ENCODE results near the gene OR13A1.
"Not testable (repeated sequence)": the region's sequence is repeated elsewhere in the genome, so short reads cannot be mapped to it uniquely, and the experiment has no call there.

Gene OR13A1, protein sequence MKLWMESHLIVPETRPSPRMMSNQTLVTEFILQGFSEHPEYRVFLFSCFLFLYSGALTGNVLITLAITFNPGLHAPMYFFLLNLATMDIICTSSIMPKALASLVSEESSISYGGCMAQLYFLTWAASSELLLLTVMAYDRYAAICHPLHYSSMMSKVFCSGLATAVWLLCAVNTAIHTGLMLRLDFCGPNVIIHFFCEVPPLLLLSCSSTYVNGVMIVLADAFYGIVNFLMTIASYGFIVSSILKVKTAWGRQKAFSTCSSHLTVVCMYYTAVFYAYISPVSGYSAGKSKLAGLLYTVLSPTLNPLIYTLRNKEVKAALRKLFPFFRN

DNA sequence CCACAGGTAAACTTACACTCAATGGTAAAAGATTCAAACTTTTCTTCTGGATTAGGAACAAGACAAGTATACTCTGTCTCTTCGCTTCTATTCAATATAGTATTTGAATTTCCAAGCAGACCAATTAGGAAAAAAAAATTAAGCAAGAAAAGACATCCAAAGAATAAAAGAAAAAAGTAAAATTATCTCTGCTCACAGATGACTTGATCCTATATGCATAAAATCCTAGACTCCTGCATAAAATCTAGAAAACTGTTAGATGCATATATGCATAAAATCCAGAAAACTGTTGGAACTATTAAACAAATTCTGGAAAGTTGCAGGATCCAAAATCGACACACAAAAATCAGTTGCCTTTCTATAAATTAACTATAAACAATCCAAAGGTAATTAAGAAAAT is at the start of gene OR13A1:
Gene OR13A1, minus strand, starts transcription at position 101 of the 400 bp plus-strand sequence. CDS start 11,186 bp downstream, outside the sequence.
- DNase-seq (ENCODE audit: low spot score): no peak

DNA sequence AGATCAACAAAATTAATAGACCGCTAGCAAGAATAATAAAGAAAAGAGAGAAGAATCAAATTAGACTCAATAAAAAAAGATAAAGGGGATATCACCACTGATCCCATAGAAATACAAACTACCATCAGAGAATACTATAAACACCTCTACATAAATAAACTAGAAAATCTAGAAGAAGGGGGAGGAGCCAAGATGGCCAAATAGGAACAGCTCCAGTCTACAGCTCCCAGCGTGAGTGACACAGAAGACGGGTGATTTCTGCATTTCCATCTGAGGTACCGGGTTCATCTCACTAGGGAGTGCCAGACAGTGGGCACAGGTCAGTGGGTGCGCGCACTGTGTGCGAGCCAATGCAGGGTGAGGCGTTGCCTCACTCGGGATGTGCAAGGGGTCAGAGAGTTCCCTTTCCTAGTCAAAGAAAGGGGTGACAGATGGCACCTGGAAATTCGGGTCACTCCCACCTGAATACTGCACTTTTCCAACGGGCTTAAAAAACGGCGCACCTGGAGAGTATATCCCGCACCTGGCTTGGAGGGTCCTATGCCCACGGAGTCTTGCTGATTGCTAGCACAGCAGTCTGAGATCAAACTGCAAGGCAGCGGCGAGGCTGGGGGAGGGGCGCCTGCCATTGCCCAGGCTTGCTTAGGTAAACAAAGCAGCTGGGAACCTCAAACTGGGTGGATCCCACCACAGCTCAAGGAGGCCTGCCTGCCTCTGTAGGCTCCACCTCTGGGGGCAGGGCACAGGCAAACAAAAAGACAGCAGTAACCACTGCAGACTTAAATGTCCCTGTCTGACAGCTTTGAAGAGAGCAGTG is 46.8 kb upstream of the OR13A1 start:
- DNase-seq (ENCODE audit: low spot score): peak; percentile 18

DNA sequence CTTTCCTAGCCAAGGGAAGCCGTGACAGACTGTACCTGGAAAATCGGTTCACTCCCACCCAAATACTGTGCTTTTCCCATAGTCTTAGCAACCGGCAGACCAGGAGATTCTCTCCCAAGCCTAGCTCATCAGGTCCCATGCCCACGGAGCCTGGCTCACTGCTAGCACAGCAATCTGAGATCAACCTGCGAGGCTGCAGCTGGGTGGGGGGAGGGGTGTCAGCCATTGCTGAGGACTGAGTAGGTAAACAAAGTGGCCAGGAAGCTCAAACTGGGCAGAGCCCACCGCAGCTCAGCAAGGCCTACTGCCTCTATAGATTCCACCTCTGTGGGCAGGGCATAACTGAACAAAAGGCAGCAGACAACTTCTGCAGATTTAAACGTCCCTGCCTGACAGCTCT is 43.6 kb upstream of the OR13A1 start:
- not testable (repeated sequence) for DNase-seq (ENCODE audit: low spot score)

DNA sequence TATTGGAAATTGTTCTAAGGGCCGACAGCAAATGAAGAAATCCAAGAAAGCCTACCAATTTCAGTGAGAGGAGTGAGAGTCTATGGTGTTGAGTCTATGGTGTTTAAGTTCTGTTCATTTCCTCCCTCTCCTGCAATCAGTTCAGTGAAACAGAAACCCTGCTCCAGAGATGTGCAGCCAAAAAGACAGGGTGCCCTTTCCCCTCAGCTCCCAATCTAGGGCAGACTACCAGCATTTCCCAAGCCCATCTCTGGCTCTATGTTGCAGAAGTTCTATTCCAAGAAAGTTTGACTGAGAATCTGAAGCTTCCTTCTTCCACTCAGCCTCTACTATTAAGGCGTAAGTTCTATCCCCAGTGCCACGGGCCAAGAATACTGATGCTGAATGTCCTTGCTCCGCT is 40.1 kb upstream of the OR13A1 start:
- DNase-seq (ENCODE audit: low spot score): no peak

DNA sequence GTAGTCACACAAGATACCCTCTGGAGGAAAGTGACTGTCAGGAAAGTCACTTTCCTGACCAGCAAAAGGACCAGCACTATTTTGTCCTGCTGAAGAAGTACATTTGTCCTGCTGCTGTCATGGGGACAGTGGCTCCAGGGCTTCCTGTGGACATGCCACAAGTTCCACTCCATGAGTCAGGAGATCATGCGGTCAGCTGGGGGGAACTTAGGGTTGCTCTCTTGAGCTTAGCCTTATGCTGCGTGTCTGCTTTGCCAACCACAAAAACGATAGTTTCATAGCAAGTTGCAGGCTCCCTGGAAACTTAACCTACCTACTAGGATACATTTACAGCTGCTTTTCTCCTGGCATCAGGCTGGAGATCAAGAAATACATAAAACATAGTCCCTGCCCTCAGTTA is 38.9 kb upstream of the OR13A1 start:
- no peak for DNase-seq (ENCODE audit: low spot score)

DNA sequence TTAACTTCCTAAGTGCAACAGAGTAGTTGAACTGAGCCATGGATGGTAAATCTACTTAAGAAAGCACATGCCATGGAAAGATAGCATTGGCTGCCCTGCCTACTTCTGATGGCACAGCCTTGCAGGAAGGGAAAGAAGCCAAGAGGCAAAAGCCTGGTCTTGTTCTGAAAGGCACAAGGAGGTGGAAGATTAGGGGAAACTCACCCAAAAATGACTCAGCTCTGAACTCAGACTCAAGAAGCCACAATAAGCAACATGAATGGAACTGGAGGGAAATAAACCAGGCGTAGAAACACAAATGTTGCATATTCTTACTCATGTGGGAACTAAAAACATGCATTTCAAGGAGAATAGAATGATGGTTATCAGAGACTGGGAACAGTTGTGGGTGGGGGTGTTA is 37.8 kb upstream of the OR13A1 start:
- no peak for DNase-seq (ENCODE audit: low spot score)

DNA sequence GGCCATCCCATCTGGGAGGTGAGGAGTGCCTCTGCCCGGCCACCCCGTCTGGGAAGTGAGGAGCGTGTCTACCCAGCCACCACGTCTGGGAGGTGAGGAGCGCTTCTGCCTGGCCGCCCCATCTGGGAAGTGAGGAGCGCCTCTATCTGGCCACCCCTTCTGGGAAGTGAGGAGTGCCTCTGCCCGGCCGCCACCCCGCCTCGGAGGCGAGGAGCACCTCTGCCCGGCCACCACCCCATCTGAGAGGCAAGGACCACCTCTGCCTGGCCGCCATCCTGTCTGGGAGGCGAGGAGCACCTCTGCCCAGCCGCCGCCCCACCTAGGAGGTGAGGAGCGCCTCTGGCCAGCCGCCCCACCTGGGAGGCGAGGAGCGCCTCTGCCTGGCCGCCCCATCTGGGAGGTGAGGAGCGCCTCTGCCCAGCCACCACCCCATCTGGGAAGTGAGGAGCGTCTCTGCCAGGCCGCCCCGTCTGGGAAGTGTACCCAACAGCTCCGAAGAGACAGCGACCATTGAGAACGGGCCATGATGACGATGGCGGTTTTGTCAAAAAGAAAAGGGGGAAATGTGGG is 32.9 kb upstream of the OR13A1 start:
- not testable (repeated sequence) for DNase-seq (ENCODE audit: low spot score)

DNA sequence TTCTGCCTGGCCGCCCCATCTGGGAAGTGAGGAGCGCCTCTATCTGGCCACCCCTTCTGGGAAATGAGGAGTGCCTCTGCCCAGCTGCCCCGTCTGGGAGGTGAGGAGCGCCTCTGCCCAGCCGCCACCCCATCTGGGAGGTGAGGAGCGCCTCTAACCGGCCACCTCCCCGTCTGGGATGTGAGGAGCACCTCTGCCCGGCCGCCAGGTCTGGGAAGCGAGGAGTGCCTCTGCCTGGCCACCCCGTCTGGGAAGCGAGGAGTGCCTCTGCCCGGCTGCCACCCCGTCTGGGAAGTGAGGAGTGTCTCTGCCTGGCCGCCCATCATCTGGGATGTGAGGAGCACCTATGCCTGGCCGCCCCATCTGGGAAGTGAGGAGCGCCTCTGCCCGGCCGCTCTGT is 32.1 kb upstream of the OR13A1 start:
- DNase-seq (ENCODE audit: low spot score): not testable (repeated sequence)

DNA sequence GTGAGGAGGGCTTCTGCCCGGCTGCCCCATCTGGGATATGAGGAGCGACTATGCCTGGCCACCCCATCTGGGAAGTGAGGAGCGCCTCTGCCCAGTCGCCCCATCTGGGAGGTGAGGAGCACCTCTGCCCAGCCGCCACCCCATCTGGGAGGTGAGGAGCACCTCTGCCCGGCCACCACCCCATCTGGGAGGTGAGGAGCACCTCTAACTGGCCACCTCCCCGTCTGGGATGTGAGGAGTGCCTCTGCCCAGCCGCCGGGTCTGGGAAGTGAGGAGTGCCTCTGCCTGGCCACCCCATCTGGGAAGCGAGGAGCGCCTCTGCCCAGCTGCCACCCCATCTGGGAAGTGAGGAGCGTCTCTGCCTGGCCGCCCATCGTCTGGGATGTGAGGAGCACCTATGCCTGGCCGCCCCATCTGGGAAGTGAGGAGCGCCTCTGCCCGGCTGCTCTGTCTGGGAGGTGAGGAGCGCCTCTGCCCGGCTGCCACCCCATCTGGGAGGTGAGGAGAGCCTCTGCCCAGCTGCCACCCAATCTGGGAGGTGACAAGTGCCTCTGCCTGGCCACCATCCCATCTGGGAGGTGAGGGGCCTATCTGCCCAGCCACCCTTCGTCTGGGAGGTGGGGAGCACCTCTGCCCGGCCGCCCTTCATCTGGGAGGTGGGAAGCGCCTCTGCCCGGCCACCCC is 31.4 kb upstream of the OR13A1 start:
- DNase-seq (ENCODE audit: low spot score): not testable (repeated sequence)

DNA sequence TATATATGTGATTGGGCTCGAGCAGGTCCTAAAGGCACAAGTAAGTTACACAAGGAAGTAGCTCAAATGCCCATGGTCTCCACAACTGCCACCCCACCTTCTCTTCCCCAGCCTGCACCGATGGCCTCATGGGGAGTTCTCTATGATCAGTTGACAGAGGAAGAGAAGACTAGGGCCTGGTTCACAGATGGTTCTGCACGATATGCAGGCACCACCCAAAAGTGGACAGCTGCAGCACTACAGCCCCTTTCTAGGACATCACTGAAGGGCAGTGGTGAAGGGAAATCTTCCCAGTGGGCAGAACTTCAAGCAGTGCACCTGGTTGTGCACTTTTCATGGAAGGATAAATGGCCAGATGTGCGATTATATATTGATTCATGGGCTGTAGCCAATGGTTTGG is 25.0 kb upstream of the OR13A1 start:
- DNase-seq (ENCODE audit: low spot score): not testable (repeated sequence)

DNA sequence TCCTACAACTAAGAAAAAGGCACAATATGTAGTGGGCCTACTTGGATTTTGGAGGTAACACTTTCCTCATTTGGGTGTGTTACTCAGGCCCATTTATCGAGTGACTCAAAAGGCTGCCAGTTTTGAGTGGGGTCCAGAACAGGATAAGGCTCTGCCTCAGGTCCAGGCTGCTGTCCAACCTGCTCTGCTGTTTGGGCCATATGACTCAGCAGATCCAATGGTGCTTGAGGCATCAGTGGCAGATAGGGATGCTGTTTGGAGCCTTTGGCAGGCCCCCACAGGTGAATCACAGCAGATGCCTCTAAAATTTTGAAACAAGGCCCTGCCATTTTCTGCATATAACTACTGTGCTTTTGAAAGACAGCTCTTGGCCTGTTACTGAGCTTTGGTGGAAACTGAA is 24.5 kb upstream of the OR13A1 start:
- DNase-seq (ENCODE audit: low spot score): no peak

DNA sequence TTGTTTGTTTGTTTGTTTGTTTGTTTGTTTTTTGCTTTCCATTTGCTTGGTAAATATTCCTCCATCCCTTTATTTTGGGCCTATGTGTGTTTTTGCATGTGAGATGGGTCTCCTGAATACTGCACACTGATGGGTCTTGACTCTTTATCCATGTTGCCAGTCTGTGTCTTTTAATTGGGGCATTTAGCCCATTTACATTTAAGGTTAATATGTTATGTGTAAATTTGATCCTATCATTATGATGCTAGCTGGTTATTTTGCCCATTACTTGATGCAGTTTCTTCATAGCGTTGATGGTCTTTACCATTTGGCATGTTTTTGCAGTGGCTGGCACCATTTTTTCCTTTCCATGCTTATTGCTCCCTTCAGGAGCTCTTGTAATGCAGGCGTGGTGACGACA is 16.4 kb upstream of the OR13A1 start:
- not testable (repeated sequence) for DNase-seq (ENCODE audit: low spot score)

DNA sequence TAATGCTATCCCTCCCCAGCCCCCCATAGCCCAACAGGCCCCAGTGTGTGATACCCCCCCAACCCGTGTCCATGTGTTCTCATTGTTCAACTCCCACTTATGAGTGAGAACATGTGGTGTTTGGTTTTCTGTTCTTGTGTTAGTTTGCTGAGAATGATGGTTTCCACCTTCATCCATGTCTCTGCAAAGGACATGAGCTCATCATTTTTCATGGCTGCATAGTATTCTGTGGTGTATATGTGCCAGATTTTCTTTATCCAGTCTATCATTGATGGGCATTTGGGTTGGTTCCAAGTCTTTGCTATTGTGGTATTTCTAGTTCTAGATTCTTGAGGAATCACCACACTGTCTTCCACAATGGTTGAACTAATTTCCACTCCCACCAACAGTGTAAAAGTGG is 11.5 kb upstream of the OR13A1 start:
- not testable (repeated sequence) for DNase-seq (ENCODE audit: low spot score)

DNA sequence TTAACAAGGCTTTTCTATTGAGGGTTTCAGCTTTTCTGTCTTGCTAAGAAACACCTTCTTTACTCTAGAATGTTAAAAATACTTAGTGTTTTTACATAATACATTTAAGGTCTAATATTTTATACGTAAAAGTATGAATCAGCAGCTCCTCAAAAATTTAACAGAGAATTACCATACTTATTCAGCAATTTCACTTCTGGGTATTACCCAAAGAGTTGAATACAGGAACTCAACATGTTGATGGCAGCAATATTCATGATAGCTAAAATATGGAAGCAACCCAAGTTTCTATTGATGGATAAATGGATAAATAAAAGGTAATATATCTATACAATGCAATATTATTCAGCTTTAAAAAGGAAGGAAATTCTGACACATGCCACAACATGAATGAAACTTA is 9.7 kb upstream of the OR13A1 start:
- no peak for DNase-seq (ENCODE audit: low spot score)

DNA sequence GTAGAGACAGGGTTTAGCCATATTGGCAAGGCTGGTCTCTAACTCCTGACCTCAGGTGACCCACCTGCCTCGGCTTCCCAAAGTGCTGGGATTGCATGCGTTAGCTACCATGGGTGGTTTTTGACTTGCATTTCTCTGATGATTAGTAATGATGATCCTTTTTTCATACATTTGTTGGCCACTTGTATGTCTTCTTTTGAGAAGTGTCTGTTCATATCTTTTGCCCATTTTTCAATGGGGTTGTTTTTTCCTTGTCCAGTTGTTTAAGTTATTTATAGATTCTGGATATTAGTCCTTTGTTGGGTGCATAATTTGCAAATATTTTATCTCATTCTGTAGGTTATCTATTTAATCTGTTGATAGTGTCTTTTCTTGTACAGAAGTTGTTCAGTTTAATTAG is 4.3 kb upstream of the OR13A1 start:
- DNase-seq (ENCODE audit: low spot score): no peak

DNA sequence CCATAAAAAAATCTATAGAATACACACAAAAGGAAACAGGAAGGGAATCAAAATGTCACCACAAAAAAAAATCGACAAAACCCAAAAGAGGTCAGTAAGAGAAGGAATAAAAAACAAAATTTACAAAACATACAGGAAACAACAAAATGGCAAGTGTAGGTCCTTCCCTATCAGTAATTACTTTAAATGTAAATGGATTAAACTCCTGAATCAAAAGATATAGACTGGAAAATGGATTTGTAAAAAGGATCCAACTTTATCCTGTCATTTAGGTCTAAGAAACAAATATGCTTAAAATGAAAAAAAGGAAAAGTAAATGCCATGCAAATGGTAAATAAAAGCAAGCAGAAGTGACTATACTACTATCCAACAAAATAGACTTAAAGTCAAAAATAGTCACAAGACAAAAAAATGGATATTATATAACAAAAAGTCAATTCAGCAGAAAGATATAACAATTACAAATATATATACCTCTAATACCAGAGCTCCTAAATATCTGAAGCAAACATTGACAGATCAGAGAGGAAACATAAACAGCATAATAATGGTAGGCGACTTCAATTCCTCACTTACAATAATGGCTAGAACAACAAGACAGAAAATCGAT is 2.0 kb downstream of the OR13A1 start:
- no peak for DNase-seq (ENCODE audit: low spot score)

DNA sequence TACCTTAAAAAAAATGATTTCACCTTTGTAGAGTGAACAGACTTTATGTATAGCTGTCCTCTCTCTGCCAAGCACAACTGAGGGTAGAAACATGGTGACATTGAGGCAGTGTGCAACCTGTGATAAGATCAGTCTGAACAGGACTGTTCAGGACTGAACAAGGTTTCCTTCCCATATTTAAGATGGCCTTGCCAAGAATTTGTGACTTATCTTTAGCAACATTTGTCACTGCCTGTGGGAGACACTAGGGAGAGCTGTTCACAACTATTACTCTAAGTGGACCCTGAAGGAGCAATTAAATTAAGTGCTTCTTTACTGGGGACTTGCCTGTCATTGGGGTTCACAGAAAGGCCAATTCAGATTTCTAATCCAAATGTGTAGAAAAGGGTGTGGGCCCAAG is 6.7 kb downstream of the OR13A1 start:
- DNase-seq (ENCODE audit: low spot score): no peak

DNA sequence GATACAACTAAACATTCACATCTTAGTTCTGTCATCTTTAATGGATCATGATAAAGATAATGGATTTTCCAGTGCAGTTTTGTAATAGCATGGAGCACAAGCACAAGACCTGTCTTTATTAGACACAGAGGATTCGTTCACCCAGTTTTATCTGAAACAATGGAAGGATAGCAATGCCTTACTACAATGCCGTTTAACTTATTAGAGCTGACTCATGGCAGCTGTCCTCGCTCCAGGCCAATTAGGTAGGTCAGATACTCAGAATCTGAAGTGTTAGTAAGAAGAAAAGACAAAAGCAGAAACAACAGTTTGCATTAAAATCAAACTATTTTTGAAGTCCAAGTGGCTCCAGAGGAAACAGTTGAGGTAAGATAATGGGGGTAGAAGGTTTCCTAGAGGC is 12.8 kb downstream of the OR13A1 start:
- no peak for DNase-seq (ENCODE audit: low spot score)

DNA sequence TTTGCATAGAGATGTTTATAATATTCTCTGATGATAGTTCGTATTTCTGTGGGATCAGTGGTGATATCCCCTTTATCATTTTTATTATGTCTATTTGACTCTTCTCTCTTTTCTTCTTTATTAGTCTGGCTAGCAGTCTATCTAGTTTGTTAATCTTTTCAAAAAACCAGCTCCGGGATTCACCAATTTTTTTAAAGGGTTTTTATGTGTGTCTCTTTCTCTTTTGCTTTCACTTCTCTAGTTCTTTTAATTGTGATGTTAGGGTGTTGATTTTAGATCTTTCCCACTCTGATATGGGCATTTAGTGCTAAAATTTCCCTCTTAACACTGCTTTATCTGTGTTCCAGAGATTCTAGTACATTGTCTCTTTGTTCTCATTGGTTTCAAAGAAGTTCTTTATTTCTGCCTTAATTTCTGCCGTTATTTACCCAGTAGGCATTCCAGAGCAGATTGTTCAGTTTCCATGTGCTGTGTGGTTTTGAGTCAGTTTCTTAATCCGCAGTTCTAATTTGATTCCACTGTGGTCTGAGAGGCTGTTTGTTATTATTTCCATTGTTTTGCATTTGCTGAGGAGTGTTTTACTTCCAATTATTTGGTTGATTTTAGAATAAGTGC is 17.0 kb downstream of the OR13A1 start:
- not testable (repeated sequence) for DNase-seq (ENCODE audit: low spot score)

DNA sequence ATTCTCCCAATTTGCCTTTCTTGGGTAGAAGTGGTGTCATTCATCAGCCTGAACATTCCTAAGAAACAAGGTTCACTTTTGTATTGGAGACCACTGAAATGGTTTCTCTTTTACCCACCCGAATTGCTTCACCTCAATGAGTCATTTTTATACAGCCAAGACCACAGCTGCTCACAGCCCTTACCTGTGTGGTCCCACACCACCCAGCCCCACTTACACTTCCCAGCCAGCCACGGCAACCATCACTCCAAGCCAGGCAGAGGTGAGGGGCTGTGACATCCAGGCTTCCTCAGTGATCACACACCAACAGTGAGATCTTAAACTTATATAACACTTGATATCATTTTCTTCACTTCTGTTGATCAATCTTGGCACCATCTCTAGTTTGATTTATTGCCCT is 20.7 kb downstream of the OR13A1 start:
- no peak for DNase-seq (ENCODE audit: low spot score)

DNA sequence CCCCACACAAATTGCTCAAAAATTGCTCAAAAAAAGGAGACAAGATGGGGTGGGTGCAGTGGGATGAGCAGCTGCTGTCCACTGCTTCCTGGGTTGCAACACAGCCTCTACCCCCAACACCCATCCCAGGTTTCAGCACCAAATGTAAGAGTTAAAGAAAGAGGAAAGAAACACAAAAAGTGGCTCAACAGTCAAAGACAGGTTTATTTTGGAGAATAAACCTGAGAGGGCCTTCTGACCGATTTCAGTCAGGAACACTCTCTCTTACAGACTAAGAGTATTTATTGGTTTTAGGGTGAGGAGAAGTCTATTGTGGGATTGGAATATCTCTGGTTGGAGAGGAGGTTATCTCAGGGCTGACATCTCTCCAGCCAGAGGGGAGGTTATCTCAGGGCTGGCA is 28.4 kb downstream of the OR13A1 start:
- DNase-seq (ENCODE audit: low spot score): no peak

DNA sequence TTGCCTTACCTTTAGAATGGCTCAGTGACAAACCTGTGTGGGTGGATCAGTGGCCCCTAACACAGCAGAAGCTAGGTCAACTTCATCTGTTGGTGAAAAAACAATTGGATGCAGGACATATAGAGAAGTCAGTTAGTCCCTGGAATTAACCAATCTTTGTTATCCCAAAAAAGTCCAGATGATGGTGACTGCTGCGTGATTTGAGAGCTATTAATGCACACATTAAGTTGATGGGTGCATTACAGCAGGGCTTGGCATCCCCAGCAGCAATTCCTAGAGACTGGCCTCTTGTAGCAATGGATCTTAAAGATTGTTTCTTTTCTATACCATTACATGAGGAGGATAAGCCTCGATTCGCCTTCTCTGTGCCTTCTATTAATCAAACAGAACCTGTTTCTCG is 33.3 kb downstream of the OR13A1 start:
- no peak for DNase-seq (ENCODE audit: low spot score)

Data from CD4-positive, alpha-beta T cell treated with Interleukin-2 at 100 ng/mL for 4 hours (primary cell).